Bronchial epithelial cell (primary cell): Measurements from ENCODE around the gene ST6GALNAC2. TPM values are rescaled to one million over a fixed set of nuclear protein-coding genes. Genes with fewer than 3 reads are reported as not detected.
A peak's percentile ranks its signal among the peaks of the same experiment; 100 is the strongest.

Experiments
- DNase-seq: peaks from one replicate; pipeline ENCODE4 v3.0.0-alpha.2; 2010; ENCODE audit warnings: low read depth
- FAIRE-seq: peaks from 2 replicates; lab custom pipeline; 2011; peaks lifted over from hg19 to GRCh38; lab: Jason Lieb, UNC
- H3K27me3 ChIP-seq: 2 replicates; pipeline ENCODE4 v1.5.1; 2011; ENCODE audit warnings: low read length; ENCODE audit not compliant: control insufficient read depth, insufficient read depth
- H3K36me3 ChIP-seq: 2 replicates; pipeline ENCODE4 v1.5.1; 2011; ENCODE audit warnings: low read length; ENCODE audit not compliant: control insufficient read depth, insufficient read depth
- H3K4me3 ChIP-seq: 2 replicates; pipeline ENCODE4 v1.5.1; 2011; ENCODE audit warnings: mild to moderate bottlenecking, low read depth, low read length, control low read depth
- CTCF ChIP-seq: IDR thresholded peaks from 2 replicates; pipeline ENCODE4 v1.5.1; 2011; ENCODE audit warnings: mild to moderate bottlenecking, moderate library complexity, low read length, control low read depth, inconsistent platforms; ENCODE audit not compliant: insufficient read depth, severe bottlenecking
- total RNA-seq: library from RNA; depleted of rRNA; stranded (reverse); fragments of >200 nt; gene quantifications from 2 replicates; pipeline ENCODE4 v1.2.1, GENCODE V29; 2014

Gene ST6GALNAC2
- total RNA-seq, 1 donor from 2014 or later, result 38.4 TPM

GRCh38 chr17:76550712-76551615 lies 34.7 kb downstream of the ST6GALNAC2 start:
- FAIRE-seq (peak; percentile 18), DNase-seq (peak; percentile 95)
- Histone ChIP-seq H3K27me3 (no peaks in the 10 kb centered on the region), H3K4me3 (peak overlapping the region; percentile 28), H3K36me3 (peaks cover 2% of the 10 kb centered on the region)
- no peak for TF ChIP-seq CTCF

GRCh38 chr17:76549539-76549938 lies 36.1 kb downstream of the ST6GALNAC2 start:
- FAIRE-seq (no peak), DNase-seq (no peak)
- no peaks in the 10 kb centered on the region for H3K27me3 ChIP-seq
- H3K4me3 ChIP-seq, result peak overlapping the region; percentile 28
- TF ChIP-seq CTCF, result no peak
- peaks cover 3% of the 10 kb centered on the region for H3K36me3 ChIP-seq

GRCh38 chr17:76549215-76549518 lies 36.5 kb downstream of the ST6GALNAC2 start:
- Histone ChIP-seq H3K4me3 (peak overlapping the region; percentile 28), H3K27me3 (no peaks in the 10 kb centered on the region), H3K36me3 (peaks cover 3% of the 10 kb centered on the region)
- no peak for TF ChIP-seq CTCF
- no peak for FAIRE-seq
- no peak for DNase-seq

- H3K4me3 ChIP-seq, result peak overlapping the region; percentile 28
- no peaks in the 10 kb centered on the region for H3K27me3 ChIP-seq
- no peak for FAIRE-seq
- no peak for DNase-seq
- no peak for TF ChIP-seq CTCF
- H3K36me3 ChIP-seq, result peaks cover 3% of the 10 kb centered on the region
These were observed 37.1 kb downstream of the ST6GALNAC2 start for GRCh38 chr17:76548378-76549214.

GRCh38 chr17:76547642-76548202 lies 37.9 kb downstream of the ST6GALNAC2 start:
- Histone ChIP-seq H3K4me3 (peak overlapping the region; percentile 28), H3K27me3 (no peaks in the 10 kb centered on the region), H3K36me3 (peaks cover 1% of the 10 kb centered on the region)
- TF ChIP-seq CTCF, result no peak
- FAIRE-seq, result no peak
- DNase-seq, result no peak
